Subcutaneous abdominal adipose tissue (tissue), 5 donors: ENCODE results near the gene COIL.
"Not testable (repeated sequence)": the region's sequence is repeated elsewhere in the genome, so short reads cannot be mapped to it uniquely, and the experiment has no call there.

Source experiments
- H3K27ac ChIP-seq: one replicate; pipeline ENCODE4 v1.7.0; 2013; ENCODE audit warnings: low read depth, mild to moderate bottlenecking, inconsistent platforms, low read length, moderate library complexity
- H3K27me3 ChIP-seq, 5 donors: one replicate each; pipeline ENCODE4 v1.7.0; 2013; ENCODE audit warnings: low read length in 5 of 5, inconsistent platforms in 1 of 5; ENCODE audit not compliant: control insufficient read depth in 5 of 5, insufficient read depth in 4 of 5
- H3K36me3 ChIP-seq, 5 donors: one replicate each; pipeline ENCODE4 v1.7.0; 2013; ENCODE audit warnings: low read length in 5 of 5; ENCODE audit not compliant: control insufficient read depth in 5 of 5, insufficient read depth in 5 of 5
- H3K4me1 ChIP-seq, 5 donors: one replicate each; pipeline ENCODE4 v1.7.0; 2013; ENCODE audit warnings: low read length in 5 of 5, mild to moderate bottlenecking in 3 of 5, moderate library complexity in 1 of 5; ENCODE audit not compliant: control insufficient read depth in 5 of 5, insufficient read depth in 5 of 5
- H3K4me3 ChIP-seq, 5 donors: one replicate each; pipeline ENCODE4 v1.7.0; 2013; ENCODE audit warnings: low read length in 5 of 5, low read depth in 1 of 5
- H3K9ac ChIP-seq, 5 donors: one replicate each; pipeline ENCODE4 v1.7.0; 2013; ENCODE audit warnings: low read length in 5 of 5, mild to moderate bottlenecking in 4 of 5, moderate library complexity in 3 of 5
- H3K9me3 ChIP-seq, 5 donors: one replicate each; pipeline ENCODE4 v1.7.0; 2013; ENCODE audit warnings: low read length in 5 of 5; ENCODE audit not compliant: control insufficient read depth in 5 of 5
- donor health status: healthy.
- donor health status: healthy.
- donor health status: healthy.
- donor health status: healthy.
- donor health status: healthy.

COIL gene

GRCh38 chr17:56966338-56966737 lies 5.5 kb upstream of the COIL start:
- Histone ChIP-seq H3K9ac (no peak overlapping the region), H3K4me3 (no peak overlapping the region), H3K4me1 (no peaks in the 10 kb centered on the region), H3K27me3 (peaks cover 0 to 3% (median 0%) of the 10 kb centered on the region in 5 donors), H3K9me3 (no peaks in the 10 kb centered on the region), H3K36me3 (no peaks in the 10 kb centered on the region), H3K27ac (no peak overlapping the region)

- not testable (repeated sequence) for H3K9ac ChIP-seq, H3K27me3 ChIP-seq, H3K4me1 ChIP-seq, H3K4me3 ChIP-seq, H3K36me3 ChIP-seq, H3K9me3 ChIP-seq, H3K27ac ChIP-seq
Observed at GRCh38 chr17:56965681-56966080, 4.8 kb upstream of the COIL start.

DNA sequence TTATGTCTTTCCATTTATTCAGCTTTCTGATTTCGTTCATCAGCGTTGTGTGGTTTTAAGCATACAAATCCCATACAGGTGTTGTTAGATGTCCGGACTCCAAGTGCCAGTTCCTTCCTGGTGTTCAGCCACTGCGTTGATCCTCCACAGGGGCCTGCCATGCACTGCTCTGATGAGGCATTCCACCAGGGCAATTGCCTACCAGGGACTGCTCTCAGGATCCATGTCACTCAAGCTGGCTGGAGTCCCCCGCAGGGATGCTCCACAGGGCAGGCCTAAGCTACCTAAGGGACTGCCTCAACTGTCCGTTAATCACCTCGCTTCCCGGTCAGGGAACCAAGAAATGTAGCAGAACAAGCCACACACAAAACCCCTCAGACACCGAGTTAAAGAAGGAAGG lies 4.4 kb upstream of the COIL start:
- H3K27me3 ChIP-seq, H3K4me1 ChIP-seq, H3K4me3 ChIP-seq, H3K27ac ChIP-seq, H3K36me3 ChIP-seq, H3K9ac ChIP-seq, H3K9me3 ChIP-seq: not testable (repeated sequence)

DNA sequence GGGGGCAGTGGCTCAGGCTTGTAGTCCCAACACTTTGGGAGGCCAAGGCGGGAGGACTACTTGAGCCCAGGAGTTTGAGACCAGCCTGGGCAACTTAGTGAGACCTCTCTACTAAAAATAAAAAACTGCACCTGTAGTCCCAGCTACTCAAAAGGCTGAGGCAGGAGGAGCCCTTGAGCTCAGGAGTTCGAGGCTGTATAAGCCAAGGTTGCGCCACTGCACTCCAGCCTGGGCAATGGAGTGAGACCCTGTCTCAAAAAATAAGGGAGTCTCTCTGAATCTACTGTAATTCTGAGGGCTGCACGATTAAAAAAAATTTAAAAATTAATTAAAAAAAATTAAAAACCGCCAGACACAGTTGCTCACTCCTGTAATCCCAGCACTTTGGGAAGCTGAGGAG lies 3.9 kb downstream of the COIL start:
- no peaks in the 10 kb centered on the region for H3K27me3 ChIP-seq
- peaks cover 2 to 17% (median 12%) of the 10 kb centered on the region in 5 donors for H3K4me1 ChIP-seq
- no peak overlapping the region for H3K9ac ChIP-seq
- H3K9me3 ChIP-seq = no peaks in the 10 kb centered on the region
- H3K36me3 ChIP-seq = no peaks in the 10 kb centered on the region
- no peak overlapping the region for H3K4me3 ChIP-seq
- H3K27ac ChIP-seq = no peak overlapping the region

DNA sequence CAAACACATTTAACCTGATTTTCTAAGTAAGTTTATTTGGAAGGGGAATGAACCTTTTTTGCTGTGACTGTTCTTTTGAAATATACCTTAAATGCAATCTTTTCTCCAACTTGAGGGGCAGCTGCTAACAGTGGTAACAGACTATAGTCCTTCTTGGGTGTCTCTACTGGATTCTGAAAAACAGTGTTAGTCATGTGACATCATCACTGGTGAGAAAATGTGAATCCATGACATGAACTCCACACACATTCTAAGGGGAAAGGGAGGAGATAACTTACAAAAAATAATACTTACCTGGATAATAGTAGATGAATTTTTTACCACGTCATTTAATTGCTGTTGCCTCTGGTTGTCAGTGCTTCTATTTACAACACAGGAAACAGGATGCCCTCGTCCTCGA lies 11.3 kb downstream of the COIL start:
- Histone ChIP-seq H3K4me3 (no peak overlapping the region), H3K27ac (no peak overlapping the region), H3K36me3 (peaks cover 17 to 43% (median 29%) of the 10 kb centered on the region in 5 donors), H3K27me3 (no peaks in the 10 kb centered on the region), H3K4me1 (peaks cover 0 to 5% (median 0%) of the 10 kb centered on the region in 5 donors), H3K9me3 (no peaks in the 10 kb centered on the region), H3K9ac (no peak overlapping the region)

- Histone ChIP-seq H3K36me3 (peaks cover 20 to 53% (median 35%) of the 10 kb centered on the region in 5 donors), H3K27me3 (no peaks in the 10 kb centered on the region), H3K4me3 (no peak overlapping the region), H3K27ac (no peak overlapping the region), H3K9ac (no peak overlapping the region), H3K9me3 (no peaks in the 10 kb centered on the region), H3K4me1 (peaks cover 0 to 5% (median 0%) of the 10 kb centered on the region in 5 donors)
Observed at GRCh38 chr17:56948491-56948890, 12.4 kb downstream of the COIL start.

DNA sequence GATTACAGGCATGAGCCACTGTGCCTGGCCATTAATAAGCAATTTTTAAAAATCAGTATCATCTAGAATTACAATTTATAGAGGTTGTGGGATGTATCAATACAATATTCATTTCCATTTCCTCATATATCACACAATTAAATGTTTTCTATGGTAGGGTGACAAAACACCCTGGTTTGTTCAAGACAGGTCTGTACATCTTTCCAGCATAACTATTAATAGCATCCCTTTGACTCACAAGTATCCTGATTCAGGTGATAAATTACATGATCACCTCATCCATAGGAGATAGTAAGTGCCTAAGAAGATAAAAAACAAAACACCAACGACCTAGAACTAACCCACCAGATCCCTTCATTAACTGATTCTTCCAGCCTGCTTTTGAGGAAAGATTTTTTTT lies 13.1 kb downstream of the COIL start:
- Histone ChIP-seq H3K4me1 (peaks cover 0 to 5% (median 0%) of the 10 kb centered on the region in 5 donors), H3K9me3 (no peaks in the 10 kb centered on the region), H3K27me3 (no peaks in the 10 kb centered on the region), H3K4me3 (no peak overlapping the region), H3K36me3 (peaks cover 26 to 57% (median 42%) of the 10 kb centered on the region in 5 donors), H3K9ac (no peak overlapping the region), H3K27ac (no peak overlapping the region)

GRCh38 chr17:56945938-56946505 lies 14.8 kb downstream of the COIL start:
- peaks cover 0 to 5% (median 0%) of the 10 kb centered on the region in 5 donors for H3K4me1 ChIP-seq
- no peak overlapping the region for H3K27ac ChIP-seq
- no peaks in the 10 kb centered on the region for H3K9me3 ChIP-seq
- no peaks in the 10 kb centered on the region for H3K27me3 ChIP-seq
- no peak overlapping the region for H3K4me3 ChIP-seq
- H3K36me3 ChIP-seq = peaks cover 32 to 72% (median 53%) of the 10 kb centered on the region in 5 donors
- no peak overlapping the region for H3K9ac ChIP-seq

GRCh38 chr17:56943505-56944125 lies 17.2 kb downstream of the COIL start:
- peaks cover 29 to 66% (median 48%) of the 10 kb centered on the region in 5 donors for H3K36me3 ChIP-seq
- no peak overlapping the region for H3K9ac ChIP-seq
- H3K4me3 ChIP-seq = no peak overlapping the region
- no peaks in the 10 kb centered on the region for H3K27me3 ChIP-seq
- no peaks in the 10 kb centered on the region for H3K4me1 ChIP-seq
- no peak overlapping the region for H3K27ac ChIP-seq
- no peaks in the 10 kb centered on the region for H3K9me3 ChIP-seq

DNA sequence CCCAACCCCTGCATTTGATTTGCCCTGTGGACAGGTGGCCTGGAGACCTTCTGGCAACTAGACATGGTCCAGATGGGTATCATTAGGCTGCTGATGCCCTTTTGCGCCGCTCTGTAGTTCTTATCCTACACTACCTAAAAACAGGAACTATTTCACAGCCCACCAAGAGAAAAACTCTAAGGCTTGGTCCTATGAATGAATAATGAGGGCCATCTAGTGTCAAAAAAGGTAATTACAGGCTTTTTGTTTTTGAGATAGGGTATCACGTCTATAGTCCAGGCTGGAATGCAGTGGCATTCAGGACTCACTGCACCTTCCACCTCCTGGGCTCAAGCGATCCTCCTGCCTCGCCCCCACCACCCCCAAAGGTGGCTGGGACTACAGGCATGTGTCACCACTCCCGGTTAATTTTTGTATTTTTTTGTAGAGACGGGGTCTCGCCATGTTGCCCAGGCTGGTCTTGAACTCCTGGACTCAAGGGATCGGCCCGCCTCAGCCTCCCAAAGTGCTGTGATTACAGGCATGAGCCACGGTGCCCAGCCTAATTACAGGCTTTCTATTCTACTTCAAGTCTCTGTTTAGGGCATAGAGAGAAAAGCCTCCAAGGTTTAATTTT lies 20.9 kb downstream of the COIL start:
- H3K4me1 ChIP-seq = peaks cover 0 to 8% (median 0%) of the 10 kb centered on the region in 5 donors
- H3K9me3 ChIP-seq = no peaks in the 10 kb centered on the region
- H3K27me3 ChIP-seq = no peaks in the 10 kb centered on the region
- H3K27ac ChIP-seq = no peak overlapping the region
- no peak overlapping the region for H3K9ac ChIP-seq
- H3K36me3 ChIP-seq = peaks cover 29 to 79% (median 50%) of the 10 kb centered on the region in 5 donors
- H3K4me3 ChIP-seq = no peak overlapping the region
